Measurements from ENCODE around the gene BIRC2.
"Not testable (repeated sequence)": the region's sequence is repeated elsewhere in the genome, so short reads cannot be mapped to it uniquely, and the experiment has no call there.

Gene BIRC2

DNA sequence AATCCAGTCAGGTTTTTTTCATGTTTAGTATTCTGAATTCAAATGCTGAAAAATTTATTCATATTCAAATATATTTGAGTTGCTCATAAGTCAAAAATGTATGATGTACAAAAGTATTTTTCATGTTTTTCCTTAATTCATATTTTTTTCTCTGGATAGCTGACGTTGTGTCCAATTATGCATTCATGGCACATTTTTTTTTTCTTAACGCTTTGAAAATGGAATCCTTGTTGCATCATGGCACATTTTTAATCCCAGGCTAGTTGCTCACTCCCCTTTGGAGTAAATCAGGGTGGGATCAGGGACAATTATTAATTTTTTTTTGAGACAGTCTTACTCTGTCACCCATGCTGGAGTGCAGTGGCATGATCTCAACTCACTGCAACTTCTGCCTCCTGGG lies 15.7 kb upstream of the BIRC2 start:
- TF ChIP-seq, protein P1, sequence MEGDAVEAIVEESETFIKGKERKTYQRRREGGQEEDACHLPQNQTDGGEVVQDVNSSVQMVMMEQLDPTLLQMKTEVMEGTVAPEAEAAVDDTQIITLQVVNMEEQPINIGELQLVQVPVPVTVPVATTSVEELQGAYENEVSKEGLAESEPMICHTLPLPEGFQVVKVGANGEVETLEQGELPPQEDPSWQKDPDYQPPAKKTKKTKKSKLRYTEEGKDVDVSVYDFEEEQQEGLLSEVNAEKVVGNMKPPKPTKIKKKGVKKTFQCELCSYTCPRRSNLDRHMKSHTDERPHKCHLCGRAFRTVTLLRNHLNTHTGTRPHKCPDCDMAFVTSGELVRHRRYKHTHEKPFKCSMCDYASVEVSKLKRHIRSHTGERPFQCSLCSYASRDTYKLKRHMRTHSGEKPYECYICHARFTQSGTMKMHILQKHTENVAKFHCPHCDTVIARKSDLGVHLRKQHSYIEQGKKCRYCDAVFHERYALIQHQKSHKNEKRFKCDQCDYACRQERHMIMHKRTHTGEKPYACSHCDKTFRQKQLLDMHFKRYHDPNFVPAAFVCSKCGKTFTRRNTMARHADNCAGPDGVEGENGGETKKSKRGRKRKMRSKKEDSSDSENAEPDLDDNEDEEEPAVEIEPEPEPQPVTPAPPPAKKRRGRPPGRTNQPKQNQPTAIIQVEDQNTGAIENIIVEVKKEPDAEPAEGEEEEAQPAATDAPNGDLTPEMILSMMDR (IDR thresholded peaks at IDR 0.05; ENCODE audit: extremely low read depth, insufficient read depth, missing control alignments), result no peak
- in situ Hi-C loops (cut with MboI; ENCODE audit: low pct_unique_long_range_greater_than_20kb, low sequenced_read_pairs, unreplicated experiment), result no loop called here

DNA sequence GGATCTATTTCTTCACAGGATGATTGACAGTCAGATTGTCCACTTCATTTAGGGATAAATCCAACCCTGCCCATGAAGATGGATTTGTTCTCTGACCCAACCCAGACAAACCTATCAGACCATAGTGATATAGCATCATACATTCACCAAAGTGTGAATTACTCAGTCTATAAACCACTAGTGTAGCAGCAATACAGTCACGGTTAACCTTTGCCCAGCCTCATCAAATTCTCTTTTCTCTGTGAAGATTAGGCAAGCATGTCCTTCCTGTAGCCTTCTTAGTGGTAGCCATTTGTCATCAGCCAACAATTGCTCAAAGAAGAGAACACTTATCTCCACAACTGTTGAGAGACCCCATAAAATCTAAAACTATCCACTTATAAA lies 14.4 kb upstream of the BIRC2 start:
- TF ChIP-seq, protein P1 (IDR thresholded peaks at IDR 0.05; ENCODE audit: extremely low read depth, insufficient read depth, missing control alignments), result no peak
- no peak for DNase-seq (ENCODE audit: low spot score)
- in situ Hi-C loops (cut with MboI; ENCODE audit: low pct_unique_long_range_greater_than_20kb, low sequenced_read_pairs, unreplicated experiment), result no loop called here

More for the DNA sequence above, 15.7 kb upstream of the BIRC2 start:
- DNase-seq (ENCODE audit: low spot score), result no peak

DNA sequence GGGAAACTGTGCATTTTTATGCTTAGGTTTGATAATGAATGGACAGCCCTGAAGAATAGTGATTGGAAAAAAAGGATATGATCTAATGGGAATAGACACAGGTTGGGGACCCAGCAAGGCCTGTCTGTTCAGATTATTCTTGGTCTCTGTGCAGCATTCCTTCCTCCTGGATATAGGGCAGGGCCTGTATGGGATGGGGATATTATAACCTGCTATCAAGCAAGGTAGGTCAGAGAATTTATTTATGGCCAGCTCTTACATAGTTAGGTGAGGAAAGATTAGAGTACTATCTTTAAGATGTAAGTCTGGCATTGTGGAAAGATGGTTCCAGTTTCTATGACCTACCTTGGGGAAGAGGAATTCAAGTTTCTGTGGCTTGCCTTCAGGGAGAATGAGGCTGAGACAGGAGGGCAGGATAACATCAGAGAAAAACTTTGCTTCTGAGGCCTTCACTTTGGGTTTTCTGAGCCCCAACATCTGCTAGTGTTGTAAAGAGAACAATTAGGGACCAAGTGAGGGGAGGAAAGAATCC lies 8.5 kb upstream of the BIRC2 start:
- TF ChIP-seq, protein P1 (IDR thresholded peaks at IDR 0.05; ENCODE audit: extremely low read depth, insufficient read depth, missing control alignments), result no peak
- no peak for DNase-seq (ENCODE audit: low spot score)
- in situ Hi-C loops (cut with MboI; ENCODE audit: low pct_unique_long_range_greater_than_20kb, low sequenced_read_pairs, unreplicated experiment), result no loop called here

DNA sequence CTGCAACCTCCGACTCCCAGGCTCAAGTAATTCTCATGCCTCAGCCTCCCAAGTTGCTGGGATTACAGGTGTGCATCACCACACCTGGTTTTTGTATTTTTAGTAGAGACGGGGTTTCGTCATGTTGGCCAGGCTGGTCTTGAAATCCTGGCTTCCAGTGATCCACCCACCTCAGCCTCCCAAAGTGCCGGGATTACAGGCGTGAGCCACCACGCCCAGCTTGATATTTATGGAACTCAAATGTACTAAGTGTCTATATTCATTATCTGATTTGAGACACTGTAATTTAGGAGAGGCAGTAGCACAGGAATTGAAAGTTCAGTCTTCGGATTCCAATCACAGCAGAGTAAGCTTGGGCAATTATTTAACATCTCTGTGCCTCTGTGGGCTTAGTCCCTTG lies 5.7 kb upstream of the BIRC2 start:
- not testable (repeated sequence) for DNase-seq (ENCODE audit: low spot score)
- in situ Hi-C loops (cut with MboI; ENCODE audit: low pct_unique_long_range_greater_than_20kb, low sequenced_read_pairs, unreplicated experiment), result loop anchor here (5.0 kb wide), 1 partner anchor 266 kb away; no protein-coding TSS in a partner anchor

DNA sequence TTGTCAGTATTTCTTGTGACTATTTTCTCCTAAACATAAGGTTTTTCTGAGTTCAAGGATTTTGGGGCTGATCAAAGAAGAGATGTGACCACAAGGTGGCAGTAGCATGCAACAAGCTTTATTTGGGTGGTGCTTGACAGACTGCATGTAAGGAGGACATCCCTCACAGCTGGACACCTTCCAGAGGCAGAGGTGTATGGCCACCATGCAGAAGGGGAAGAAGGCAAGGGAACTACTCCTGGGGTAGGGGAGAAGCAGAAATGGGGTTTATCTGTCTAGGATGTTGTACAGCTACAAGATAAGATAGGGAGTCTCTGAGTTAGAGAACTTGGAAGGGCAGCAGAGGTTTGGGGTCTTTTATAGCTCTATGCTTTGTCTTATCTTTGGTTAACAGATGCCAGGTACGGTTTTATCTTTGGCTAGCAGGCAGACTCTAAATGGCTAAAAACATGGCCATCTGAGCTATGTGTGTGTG lies 5.1 kb upstream of the BIRC2 start:
- TF ChIP-seq, protein P1 (IDR thresholded peaks at IDR 0.05; ENCODE audit: extremely low read depth, insufficient read depth, missing control alignments), result peak; percentile 81
- in situ Hi-C loops (cut with MboI; ENCODE audit: low pct_unique_long_range_greater_than_20kb, low sequenced_read_pairs, unreplicated experiment), result loop anchor here (5.0 kb wide), 1 partner anchor 265 kb away; no protein-coding TSS in a partner anchor
- DNase-seq (ENCODE audit: low spot score), result peak; percentile 48

DNA sequence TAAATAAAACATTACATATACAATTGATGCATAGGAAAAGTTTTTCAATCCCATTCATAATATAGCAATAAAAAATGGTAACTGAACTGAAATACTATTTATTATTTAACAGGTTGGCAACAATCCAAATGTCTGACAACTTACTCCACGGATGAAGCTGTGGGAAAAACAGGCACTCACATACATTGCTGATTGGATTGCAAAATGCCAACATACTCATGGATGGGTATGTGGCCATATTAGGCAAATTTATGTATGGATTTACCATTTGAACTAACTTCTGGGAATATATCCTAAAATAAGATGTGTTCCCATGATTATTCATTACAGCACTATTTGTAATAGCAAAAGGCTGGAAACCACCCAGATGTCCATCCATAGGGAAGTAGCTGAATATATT lies 3.2 kb upstream of the BIRC2 start:
- in situ Hi-C loops (cut with MboI; ENCODE audit: low pct_unique_long_range_greater_than_20kb, low sequenced_read_pairs, unreplicated experiment), result loop anchor here (5.0 kb wide), 1 partner anchor 263 kb away; no protein-coding TSS in a partner anchor
- TF ChIP-seq, protein P1 (IDR thresholded peaks at IDR 0.05; ENCODE audit: extremely low read depth, insufficient read depth, missing control alignments), result no peak
- no peak for DNase-seq (ENCODE audit: low spot score)

DNA sequence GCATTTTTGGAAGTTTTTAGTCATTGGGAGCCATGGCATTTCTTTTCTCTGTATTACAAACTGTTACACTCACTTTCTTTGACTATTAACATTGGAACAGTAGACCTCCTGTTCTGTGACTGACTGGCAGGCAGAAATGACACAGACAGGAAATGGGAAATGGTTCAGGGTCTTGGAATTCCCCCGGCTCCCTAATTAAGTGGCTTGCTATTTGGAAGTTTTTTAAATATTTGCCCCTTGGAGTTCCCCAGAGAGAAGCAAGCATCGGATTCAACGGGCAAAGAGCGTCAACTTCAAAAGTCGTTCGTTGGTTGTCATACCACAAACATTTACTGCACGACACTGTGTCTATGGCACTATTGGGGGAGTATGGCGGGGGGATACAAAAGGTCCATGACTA lies 1.1 kb upstream of the BIRC2 start:
- in situ Hi-C loops (cut with MboI; ENCODE audit: low pct_unique_long_range_greater_than_20kb, low sequenced_read_pairs, unreplicated experiment), result no loop called here
- no peak for DNase-seq (ENCODE audit: low spot score)
- TF ChIP-seq, protein P1 (IDR thresholded peaks at IDR 0.05; ENCODE audit: extremely low read depth, insufficient read depth, missing control alignments), result no peak
